Left renal pelvis (tissue), 4 donors: ENCODE data around the gene HDDC3. TPM values are rescaled to one million over a fixed set of nuclear protein-coding genes. Genes with fewer than 3 reads are reported as not detected.

ENCODE experiments used
- DNase-seq, 4 donors: peaks; one replicate each; pipeline ENCODE4 v3.0.0-alpha.2; 2013; ENCODE audit warnings: low read depth in 4 of 4, low spot score in 3 of 4
- polyA plus RNA-seq, 4 donors: library from polyadenylated mRNA; unstranded; fragments of 120-200 nt; gene quantifications; one replicate each; pipeline ENCODE4 v1.2.1, GENCODE V29; 2013; ENCODE audit not compliant: insufficient read length in 4 of 4

The HDDC3 gene, protein sequence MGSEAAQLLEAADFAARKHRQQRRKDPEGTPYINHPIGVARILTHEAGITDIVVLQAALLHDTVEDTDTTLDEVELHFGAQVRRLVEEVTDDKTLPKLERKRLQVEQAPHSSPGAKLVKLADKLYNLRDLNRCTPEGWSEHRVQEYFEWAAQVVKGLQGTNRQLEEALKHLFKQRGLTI
- polyA plus RNA-seq: 10 to 100 TPM in 3 of 4 donors, 1 to 10 TPM in 1; 9.9 to 16.4 (median 15.2) TPM

DNA sequence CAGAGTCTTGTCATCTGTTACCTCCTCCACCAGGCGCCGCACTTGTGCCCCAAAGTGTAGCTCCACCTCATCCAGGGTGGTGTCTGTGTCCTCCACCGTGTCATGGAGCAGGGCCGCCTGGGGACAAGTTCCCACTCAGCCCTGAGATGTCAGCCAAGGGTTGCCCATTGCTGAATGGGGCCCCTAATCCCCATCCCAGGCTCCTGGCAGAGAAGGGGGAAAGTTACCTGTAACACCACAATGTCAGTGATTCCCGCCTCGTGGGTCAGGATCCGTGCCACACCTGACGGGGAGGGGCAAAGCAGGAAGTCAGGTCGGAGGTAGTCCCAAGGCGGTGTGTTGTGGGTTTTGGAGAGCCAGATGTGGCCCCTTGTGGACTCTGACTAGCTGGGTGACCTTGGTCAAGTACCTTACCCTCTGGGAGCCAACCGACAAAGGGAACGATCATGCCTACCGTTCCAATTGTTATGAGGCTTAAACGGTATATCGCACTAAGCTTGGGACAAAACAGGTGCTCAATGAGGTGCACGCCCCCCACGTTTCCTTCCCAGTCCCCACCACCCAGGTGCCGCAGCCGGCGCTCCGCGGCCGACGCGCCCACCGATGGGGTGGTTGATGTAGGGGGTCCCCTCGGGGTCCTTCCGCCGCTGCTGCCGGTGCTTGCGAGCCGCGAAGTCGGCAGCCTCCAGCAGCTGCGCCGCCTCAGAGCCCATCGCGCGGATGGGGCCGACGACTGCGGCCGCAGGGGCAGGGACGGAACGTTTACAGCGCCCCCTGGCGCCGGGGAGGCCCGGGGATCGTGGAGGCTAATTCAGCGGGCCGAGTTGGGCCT lies at the start of gene HDDC3:
Gene HDDC3 (minus strand): TSS at position 722 of the 832 bp plus-strand sequence. CDS start 9 bp downstream, at position 713.
- DNase-seq: peak; percentile 50 to 73 (median 71)

DNA sequence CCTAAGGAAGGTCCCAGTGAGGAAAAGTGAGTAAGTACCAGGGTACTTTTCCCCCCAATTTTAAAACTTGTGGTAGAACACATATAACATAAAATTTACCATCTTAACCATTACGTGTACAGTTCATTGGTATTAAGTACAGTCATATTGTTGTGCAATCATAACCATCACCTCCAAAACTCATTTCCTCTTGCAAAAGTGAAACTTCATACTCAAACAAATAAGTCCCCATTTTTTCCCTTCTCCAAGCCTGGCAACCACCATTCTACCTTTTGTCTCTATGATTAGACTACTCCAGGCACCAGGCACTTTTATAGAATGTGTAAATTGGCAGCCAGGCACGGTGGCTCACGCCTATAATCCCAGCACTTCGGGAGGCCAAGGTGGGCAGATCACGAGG lies 49.8 kb upstream of the HDDC3 start:
- DNase-seq: no peak

DNA sequence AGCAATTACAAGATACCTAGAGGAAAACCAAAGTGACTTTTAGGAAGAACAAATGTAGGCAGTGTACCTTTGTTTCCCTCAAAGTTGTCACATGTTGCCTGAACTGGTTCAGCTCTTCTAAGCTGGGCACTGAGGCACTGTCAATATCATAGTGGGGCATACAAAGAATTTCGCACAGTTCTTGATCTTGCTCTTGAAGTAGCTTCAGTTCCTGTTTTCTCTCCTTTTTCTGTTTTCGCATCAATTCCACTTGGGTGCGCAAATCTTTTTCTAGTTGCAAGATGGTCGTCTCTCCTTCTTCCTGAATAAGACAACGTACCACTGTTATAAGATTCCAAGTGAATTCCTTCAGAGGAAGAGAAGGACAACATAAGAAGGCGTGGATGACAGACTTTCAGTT lies 49.3 kb upstream of the HDDC3 start:
- DNase-seq: no peak

DNA sequence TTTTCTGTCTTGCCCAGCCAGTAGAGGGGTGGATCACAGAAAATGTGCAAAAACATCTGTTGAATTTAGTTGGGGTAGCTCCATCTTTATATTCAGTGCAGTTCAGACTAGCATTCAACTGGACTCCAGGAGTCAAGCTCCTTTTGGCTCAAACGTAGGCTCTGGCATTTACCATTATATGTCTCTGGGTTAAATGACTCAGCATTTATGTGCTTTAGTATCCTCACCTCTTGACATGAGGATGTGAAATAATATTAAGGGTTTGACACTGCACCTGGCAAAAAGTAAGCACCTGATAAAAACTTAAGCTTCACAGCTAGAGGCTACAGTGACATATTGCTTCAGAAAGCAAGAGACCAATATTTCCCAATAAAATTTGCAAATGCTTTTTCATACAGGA lies 47.2 kb upstream of the HDDC3 start:
- DNase-seq: no peak

DNA sequence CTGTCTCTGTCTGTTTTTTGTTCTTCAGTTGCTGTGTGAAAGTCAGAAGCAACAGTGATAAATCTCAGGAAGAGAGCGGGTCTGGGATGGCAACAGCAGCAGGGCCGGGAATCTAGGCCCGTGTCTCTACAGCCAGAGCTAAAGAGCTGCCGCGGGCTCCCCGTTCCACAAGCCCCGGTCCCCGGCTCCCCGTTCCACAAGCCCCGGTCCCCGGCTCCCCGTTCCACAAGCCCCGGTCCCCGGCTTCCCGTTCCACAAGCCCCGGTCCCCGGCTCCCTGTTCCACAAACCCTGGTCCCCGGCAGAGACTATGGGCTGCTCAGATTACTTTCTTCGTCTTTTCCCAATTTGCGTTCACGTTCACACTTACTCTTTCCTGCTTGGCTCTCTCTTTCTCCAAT lies 41.9 kb upstream of the HDDC3 start:
- no peak for DNase-seq

DNA sequence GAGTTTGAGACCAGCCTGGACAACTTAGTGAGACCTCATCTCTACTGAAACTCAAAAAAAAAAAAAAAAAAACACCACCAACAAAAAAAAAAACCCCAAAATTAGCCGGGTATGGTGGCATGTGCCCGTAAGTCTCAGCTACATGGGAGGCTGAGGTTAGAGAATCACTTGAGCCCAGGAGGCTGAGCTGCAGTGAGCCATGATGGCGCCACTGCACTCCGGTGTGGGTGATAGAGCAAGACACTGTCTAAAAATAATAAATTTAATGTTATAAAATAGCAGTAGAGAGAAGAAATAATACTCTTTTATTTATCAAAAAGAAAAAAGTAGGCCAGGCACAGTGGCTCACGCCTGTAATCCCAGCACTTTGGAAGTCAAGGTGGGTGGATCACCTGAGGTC lies 39.8 kb upstream of the HDDC3 start:
- DNase-seq: no peak

DNA sequence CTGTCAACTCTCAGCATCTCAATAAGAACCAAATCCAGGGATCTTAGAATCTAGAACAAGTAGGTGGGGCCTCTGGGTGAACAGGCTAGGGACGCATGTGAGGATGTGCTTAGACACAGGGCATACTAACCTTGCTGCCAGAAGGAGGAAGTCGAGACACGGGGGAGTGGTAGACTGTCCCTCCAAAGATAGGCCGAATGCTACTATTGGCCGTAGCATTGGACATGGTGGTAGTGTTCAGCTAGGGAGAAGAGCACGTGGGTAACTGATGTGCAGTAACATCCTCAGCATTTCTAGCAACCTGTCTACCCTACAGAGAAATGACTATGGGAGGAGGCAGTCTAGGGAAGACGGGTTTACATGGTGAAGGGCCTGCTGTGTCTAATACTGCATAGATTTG lies 37.9 kb upstream of the HDDC3 start:
- no peak for DNase-seq

DNA sequence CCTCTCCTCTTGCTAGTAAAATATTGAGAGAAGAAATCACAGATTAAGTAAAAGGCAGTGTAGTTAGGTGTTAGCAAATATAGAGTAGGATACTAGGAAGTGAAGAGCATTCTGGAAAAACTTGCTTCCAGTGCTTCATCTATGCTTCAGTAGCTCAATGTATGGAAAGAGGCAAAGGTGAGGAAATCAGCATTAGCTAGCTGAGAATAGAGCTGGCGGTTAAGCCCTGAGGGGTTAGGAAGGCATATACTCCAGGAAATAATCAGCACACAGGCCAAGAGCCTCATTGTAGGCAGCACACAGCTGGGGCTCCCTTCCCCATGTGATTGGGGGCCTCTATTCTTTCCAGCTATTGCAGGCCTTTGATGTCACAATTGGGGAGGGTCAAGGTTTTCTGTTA lies 36.1 kb upstream of the HDDC3 start:
- no peak for DNase-seq

DNA sequence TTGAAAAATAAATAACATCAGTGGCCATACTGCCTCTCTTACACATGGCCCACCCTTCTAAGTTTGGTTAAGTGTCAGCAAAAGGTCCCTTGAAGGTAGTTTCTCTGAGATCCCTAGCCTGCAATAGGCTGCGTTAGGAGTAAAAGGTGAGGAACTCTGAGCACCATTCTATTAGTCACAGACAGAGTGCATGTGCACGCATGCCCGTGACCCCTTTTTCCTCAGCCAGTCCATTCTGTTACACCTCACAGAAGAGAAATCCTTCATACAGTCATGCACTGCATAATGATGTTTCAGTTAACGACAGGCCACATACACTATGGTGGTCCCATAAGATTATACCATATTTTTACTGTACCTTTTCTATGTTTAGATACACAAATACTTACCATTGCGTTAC lies 34.9 kb upstream of the HDDC3 start:
- DNase-seq: no peak

DNA sequence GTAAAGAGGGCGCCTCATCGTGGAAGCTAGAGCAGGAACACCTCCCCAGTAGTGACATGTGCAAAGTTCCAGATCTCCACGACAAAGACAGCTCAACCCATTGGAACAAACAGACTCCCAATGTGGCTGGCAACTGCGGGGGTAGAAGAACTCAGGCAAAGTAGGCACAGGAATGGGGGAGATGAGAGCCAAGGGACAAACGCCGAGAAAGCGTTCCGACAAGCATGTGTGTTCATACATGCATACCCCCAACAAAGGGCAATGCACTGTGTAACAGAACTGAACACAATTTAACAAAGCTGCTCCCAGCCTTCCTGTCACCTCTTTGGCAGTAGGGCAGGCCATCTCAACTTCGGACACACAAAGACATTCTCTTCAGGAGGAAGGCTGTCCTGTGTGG lies 33.9 kb upstream of the HDDC3 start:
- no peak for DNase-seq

DNA sequence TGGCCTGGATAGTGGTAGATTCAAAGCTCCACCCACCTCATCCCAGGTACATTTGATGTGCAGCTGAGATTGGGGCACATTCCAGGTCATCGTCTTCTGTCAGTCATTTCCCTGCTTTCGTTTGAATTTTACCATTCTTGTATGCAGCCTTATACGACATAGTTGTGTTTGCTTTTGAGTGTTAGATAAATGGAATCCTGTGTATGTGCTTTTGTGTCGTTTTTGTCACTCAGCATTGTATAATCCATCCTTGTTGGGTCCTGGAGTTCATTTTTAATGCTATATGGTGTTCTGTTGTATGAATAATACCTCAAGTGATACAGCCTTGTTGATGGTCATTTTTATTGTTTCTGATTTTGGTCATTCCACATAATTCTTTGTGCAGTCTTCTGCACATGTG lies 29.7 kb upstream of the HDDC3 start:
- no peak for DNase-seq

DNA sequence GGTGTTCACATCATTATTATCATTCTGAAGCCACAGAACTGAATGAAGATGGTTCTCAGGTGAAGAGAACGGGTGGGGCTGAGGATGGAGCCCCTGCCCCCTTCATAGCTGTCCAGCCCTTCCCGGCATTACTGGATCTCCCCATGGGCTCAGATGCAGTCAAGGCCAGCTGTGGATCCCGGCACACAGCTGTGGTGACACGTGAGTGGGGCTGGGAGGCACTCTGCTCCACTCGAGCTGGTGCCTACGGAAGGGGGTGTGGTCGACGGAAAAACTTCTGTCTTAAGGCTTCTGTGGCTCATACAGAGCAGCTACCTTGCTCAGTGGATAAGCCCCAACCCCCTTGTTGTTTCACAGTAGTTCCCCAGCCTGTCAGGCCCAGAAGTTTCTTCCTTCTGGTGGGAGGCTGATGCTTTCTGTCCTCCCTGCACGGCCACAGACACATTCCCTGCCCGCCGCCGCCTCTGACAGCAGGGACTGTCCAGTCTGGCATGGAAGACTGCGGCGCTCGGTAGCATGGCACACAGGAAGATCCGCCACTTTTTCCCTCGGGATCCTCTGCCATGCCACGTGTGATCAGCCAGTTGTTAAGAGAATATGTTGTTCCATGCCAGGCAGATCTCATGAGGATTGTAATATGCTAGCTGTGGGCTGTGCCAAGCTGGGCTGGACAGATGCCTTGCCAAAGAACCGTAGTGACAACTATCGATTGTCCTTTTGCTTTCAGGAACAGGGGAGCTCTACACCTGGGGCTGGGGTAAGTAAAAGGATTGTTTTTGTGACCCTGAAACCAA lies 28.1 kb upstream of the HDDC3 start:
- DNase-seq: no peak

DNA sequence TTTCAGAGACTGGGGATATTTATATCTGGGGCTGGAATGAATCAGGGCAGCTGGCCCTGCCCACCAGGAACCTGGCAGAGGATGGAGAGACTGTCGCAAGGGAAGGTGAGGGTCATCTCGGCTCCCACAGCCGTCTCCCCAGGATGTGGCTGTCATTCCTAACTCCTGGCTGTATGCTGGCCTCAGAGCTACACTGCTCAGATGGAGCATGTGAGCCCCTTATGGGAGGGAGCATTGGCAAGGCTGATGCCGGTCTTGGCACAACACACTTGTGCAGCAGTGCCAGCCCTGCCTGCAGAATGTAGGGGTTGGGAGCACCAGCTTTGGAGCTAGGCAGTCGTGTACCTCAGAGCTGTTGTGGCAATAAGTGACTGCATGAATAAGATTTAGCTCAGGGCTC lies 27.5 kb upstream of the HDDC3 start:
- DNase-seq: no peak

DNA sequence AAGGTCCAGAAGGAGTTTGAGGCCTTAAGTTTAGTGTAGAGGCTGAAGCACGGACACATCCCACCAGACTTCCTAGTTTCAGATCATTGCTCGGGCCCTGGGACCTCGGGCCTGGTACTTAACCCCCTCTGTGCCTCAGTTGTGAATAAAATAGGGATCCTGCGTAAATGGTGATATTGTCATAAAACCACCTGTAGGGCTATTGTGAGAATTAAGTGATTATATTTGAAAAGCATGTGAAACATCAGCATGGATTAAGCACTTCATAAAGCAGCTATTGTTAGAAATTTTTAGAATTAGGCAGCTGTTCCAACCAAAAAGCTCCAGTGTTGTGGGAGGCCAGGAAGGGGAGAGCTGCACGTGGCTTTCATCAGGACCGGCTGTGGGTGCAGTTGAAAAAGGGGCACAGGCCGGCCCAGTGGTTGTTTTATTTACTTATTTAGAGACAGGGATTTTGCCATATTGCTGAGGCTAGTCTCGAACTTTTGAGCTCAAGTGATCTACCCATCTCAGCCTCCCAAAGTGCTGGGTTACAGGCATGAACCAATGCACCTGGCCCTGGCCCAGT lies 26.8 kb upstream of the HDDC3 start:
- no peak for DNase-seq

DNA sequence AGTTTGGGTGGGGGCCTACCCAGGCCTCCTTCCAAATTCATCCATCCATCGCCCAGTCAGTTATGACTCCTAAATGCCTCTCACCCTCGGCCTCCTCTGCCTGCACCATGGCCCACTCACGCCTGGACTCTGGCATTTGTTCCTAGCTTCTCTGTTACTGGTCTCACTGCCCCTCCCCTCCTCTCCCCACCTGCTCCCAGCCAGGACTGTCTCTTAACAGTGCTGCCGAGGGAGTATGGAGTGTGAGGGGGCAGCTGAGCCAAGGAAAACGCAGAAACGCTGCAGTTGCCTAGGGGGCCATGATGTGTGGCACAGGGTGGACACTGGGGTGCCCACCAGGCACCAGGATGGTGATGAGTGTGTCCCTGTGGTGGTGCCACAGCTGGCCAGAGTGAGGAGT lies 25.4 kb upstream of the HDDC3 start:
- no peak for DNase-seq

DNA sequence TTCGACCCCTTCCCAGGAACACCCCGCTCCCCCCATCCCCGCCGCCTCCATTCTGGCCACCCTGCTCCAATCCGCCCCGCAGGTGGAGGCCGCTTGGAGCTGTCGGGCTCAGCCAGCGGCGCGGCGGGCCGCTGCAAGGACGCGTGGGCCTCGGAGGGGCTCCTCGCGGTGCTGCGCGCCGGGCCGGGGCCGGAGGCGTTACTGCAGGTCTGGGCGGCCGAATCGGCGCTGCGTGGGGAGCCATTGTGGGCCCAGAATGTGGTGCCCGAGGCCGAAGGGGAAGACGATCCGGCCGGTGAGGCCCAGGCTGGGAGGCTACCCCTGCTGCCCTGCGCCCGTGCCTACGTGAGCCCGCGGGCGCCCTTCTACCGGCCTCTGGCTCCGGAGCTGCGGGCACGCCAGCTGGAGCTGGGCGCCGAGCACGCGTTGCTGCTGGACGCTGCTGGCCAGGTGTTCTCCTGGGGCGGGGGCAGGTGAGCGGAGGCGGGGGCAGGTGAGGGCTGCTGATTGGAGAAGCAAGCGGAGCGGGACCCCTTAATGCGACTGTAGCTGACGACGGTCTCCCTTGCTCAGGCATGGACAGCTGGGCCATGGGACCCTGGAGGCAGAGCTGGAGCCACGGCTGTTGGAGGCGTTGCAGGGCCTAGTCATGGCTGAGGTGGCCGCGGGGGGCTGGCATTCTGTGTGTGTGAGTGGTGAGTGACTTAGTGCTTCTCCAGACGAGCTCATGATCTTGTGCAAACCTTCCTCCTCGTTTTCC lies 24.9 kb upstream of the HDDC3 start:
- peak in 2 of 4 donors; percentile 10 to 12 for DNase-seq

DNA sequence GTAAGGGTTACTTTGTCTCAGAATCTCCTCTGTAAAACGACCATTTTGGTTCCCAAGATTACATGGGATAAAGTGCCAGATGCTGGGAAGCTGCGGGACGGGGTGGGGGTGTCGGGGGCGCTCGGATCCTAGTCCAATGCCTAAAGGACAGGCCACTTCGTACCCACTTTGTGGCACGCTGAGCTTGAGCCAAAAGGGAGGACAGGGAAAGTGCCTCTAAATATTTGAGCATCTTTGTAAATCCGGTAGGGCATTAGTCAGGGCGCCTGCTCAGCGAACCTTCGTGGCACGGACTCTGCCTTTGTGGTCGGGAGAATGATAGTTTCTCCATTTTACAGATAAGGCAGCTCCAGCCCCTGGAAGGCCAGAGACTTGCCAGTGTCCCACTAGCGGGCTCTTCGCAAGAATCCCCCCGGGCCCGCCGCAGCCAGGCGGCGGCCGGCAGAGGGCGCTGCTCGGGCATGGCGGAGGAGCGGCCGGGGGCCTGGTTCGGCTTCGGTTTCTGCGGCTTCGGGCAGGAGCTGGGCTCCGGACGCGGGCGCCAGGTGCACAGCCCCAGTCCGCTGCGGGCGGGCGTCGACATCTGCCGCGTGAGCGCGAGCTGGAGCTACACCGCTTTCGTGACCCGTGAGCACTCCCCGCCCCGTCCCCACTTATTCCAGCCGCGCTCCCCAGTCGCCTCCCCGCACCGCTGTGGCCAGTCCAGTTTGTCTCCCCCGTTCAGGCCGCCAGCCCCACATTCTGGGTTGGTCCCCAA lies 24.1 kb upstream of the HDDC3 start:
- peak in 3 of 4 donors; percentile 55 to 63 (median 56) for DNase-seq

DNA sequence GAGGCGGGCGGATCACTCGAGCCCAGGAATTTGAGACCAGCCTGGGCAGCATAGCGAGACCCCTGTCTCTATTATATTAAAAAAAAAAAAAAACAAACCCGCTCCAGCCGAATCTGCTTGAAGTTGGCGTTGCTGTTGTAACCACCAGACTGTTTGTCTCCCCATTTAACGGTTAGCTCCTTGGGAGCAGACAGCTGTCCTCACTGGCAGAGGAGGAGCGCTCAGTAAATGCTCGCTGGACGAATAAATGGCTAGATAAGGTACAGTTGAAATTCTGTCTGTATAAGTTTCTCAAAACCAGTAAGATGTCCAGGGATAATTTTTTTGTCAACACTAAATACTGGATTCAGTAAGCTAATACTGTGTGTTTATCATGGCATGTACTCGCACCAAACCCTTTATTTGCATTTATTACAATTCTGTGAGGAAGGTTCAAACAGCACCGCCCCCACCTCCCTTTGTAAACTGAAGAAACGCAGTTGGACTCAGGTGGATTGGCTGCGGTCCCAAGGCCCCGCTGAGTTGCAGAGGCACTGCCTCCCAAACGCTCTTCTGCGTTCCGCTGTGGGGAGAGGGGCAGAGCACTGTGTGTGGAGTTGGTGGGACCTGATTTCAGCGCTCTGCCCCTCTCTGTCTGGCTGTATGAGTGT lies 23.4 kb upstream of the HDDC3 start:
- DNase-seq: no peak
